HepG2 (cell line): Measurements from ENCODE around the gene RBM12. TPM values are rescaled to one million over a fixed set of nuclear protein-coding genes. Genes with fewer than 3 reads are reported as not detected.
A peak's percentile ranks its signal among the peaks of the same experiment; 100 is the strongest.

Experiments
- ATAC-seq: fragments of 200-7000 bp; cut with Tn5 transposase; 3 replicates; pipeline ENCODE4 v1.9.1; 2020; ENCODE audit warnings: mild to moderate bottlenecking, moderate library complexity
- BruUV-seq: library from RNA; stranded (reverse); fragments of 400-500 nt; replicated peaks from 2 replicates; lab custom pipeline; 2021; lab: Mats Ljungman, UMichigan
- CTCF ChIA-PET: fragments of 300-600 bp; formaldehyde crosslinking; extraction: SDS; loops from one replicate; lab custom pipeline; 2021; ENCODE audit warnings: low total read pairs, inconsistent platforms, low intra/inter-chr PET ratio; lab: Yijun Ruan, JAX
- POLR2A ChIA-PET: fragments of 350-600 bp; sonication (Branson Sonifier 250); formaldehyde crosslinking; loops from one replicate; lab custom pipeline; 2020; ENCODE audit warnings: antibody characterized with exemption, inconsistent platforms; lab: Yijun Ruan, JAX
- DNase-seq: peaks from one replicate; pipeline ENCODE4 v3.0.0-alpha.2; 2015; ENCODE audit warnings: low spot score
- FAIRE-seq: peaks from 3 replicates; lab custom pipeline; 2011; peaks lifted over from hg19 to GRCh38; lab: Jason Lieb, UNC
- H2AFZ ChIP-seq: one replicate; pipeline ENCODE4 v1.6.1; 2011; ENCODE audit warnings: low read length, inconsistent platforms
- H3K27ac ChIP-seq: fragments of 300-600 bp; 3 replicates; pipeline ENCODE4 v1.8.0; 2011; ENCODE audit warnings: mixed run types, mild to moderate bottlenecking, mixed read lengths, low read length, inconsistent platforms; ENCODE audit not compliant: insufficient read depth; ENCODE audit errors: extremely low read length
- H3K27me3 ChIP-seq, 2 experiments: fragments of 200-600 bp in 1 of 2; 2 replicates in 1 of 2; 3 replicates in 1 of 2; pipeline versions ENCODE4 v1.6.0 to v1.8.0; 2011; ENCODE audit warnings: low read length in 2 of 2, mild to moderate bottlenecking in 2 of 2, moderate library complexity in 2 of 2, inconsistent platforms in 1 of 2; ENCODE audit not compliant: insufficient read depth in 2 of 2, control insufficient read depth in 1 of 2
- H3K36me3 ChIP-seq, 2 experiments: fragments of 200-600 bp in 1 of 2; replicated peaks in 1 of 2; 2 replicates in 1 of 2; 3 replicates in 1 of 2; pipeline versions ENCODE4 v1.5.1 to v1.8.0; 2011; ENCODE audit warnings: low read length in 2 of 2, inconsistent platforms in 1 of 2; ENCODE audit not compliant: insufficient read depth in 2 of 2, control insufficient read depth in 1 of 2
- H3K4me1 ChIP-seq: 2 replicates; pipeline ENCODE4 v1.5.1; 2012; ENCODE audit warnings: low read length, inconsistent platforms; ENCODE audit not compliant: insufficient read depth
- H3K4me2 ChIP-seq: 2 replicates; pipeline ENCODE4 v1.6.0; 2011; ENCODE audit warnings: low read depth, low read length, inconsistent platforms
- H3K4me3 ChIP-seq, 3 experiments: fragments of 200-600 bp in 1 of 3; sonication (generic), shearing (Covaris generic) in 1 of 3; replicated peaks in 1 of 3; 2 replicates each; pipeline ENCODE4 v1.5.1; 2011 to 2016; ENCODE audit warnings: low read length in 3 of 3, inconsistent platforms in 2 of 3, low read depth in 2 of 3, mild to moderate bottlenecking in 2 of 3, control low read depth in 1 of 3, mixed read lengths in 1 of 3; ENCODE audit not compliant: insufficient read depth in 1 of 3
- H3K79me2 ChIP-seq: one replicate; pipeline ENCODE4 v1.6.1; 2011; ENCODE audit warnings: low read length, inconsistent platforms; ENCODE audit not compliant: insufficient read depth
- H3K9ac ChIP-seq: 2 replicates; pipeline ENCODE4 v1.6.0; 2011; ENCODE audit warnings: mild to moderate bottlenecking, low read depth, low read length, inconsistent platforms; ENCODE audit not compliant: insufficient read depth
- H3K9me3 ChIP-seq: 2 replicates; pipeline ENCODE4 v1.5.1; 2012; ENCODE audit warnings: mild to moderate bottlenecking, low read length
- H4K20me1 ChIP-seq: 2 replicates; pipeline ENCODE4 v1.6.0; 2011; ENCODE audit warnings: inconsistent platforms, mild to moderate bottlenecking, low read length, moderate library complexity; ENCODE audit not compliant: insufficient read depth
- HNRNPL ChIP-seq: fragments of 200-400 bp; formaldehyde crosslinking; IDR thresholded peaks from 2 replicates; pipeline ENCODE4 v1.6.1; 2017; ENCODE audit warnings: mild to moderate bottlenecking, low read depth, low read length
- POLR2A ChIP-seq, 2 experiments: IDR thresholded peaks; 2 replicates each; pipeline ENCODE4 v1.6.1; 2011; ENCODE audit warnings: low read depth in 2 of 2, low read length in 2 of 2, mild to moderate bottlenecking in 1 of 2, moderate library complexity in 1 of 2; ENCODE audit not compliant: insufficient read depth in 1 of 2
- RBM22 ChIP-seq: fragments of 200-400 bp; formaldehyde crosslinking; optimal IDR thresholded peaks from 2 replicates; pipeline ENCODE3; 2017; ENCODE audit warnings: mild to moderate bottlenecking, low read length, moderate library complexity
- SMARCC2 ChIP-seq: fragments of 450-650 bp; IDR thresholded peaks from 2 replicates; pipeline ENCODE4 v1.6.1; 2017; ENCODE audit warnings: antibody characterized with exemption, mild to moderate bottlenecking
- TEAD3 ChIP-seq: optimal IDR thresholded peaks from 2 replicates; pipeline ENCODE3; 2016; ENCODE audit warnings: borderline replicate concordance
- ZBTB38 ChIP-seq: sonication (generic); formaldehyde crosslinking; IDR thresholded peaks from 2 replicates; pipeline ENCODE4 v1.5.1; 2020; ENCODE audit warnings: mild to moderate bottlenecking, missing genetic modification reagents
- ZC3H4 ChIP-seq: sonication (generic); formaldehyde crosslinking; IDR thresholded peaks from 2 replicates; pipeline ENCODE4 v1.4.0; 2020; ENCODE audit warnings: missing genetic modification reagents, borderline replicate concordance
- ZNF614 ChIP-seq: IDR thresholded peaks from 2 replicates; pipeline ENCODE4 v1.6.1; 2018; ENCODE audit warnings: missing biosample characterization, missing genetic modification reagents, inconsistent platforms, borderline replicate concordance
- ZNF678 ChIP-seq: sonication (generic); formaldehyde crosslinking; IDR thresholded peaks from 2 replicates; pipeline ENCODE4 v1.4.0; 2020; ENCODE audit warnings: mild to moderate bottlenecking, missing genetic modification reagents
- WGBS: methylation state at CpG from one replicate; pipeline ENCODE4 v1.1.6; 2017; ENCODE audit warnings: low lambda C conversion rate; 5-methylcytosine and 5-hydroxymethylcytosine counted together
- in situ Hi-C: cut with HindIII; loops from 2 replicates; pipeline ENCODE4 v1.10.0; 2017; ENCODE audit warnings: low pct_unique_long_range_greater_than_20kb; ENCODE audit not compliant: extremely low pct_ligation_motif_present
- intact Hi-C: fragments of 100-400 bp; cut with micrococcal nuclease; formaldehyde crosslinking; loops from one replicate; pipeline ENCODE4 v1.10.0; 2022; ENCODE audit not compliant: unreplicated experiment
- polyA plus RNA-seq, 8 experiments: library from polyadenylated mRNA; depleted of rRNA in 3 of 8; stranded (reverse) in 7 of 8; unstranded in 1 of 8; fragments of >200 nt; fragmentation: Illumina TruSeq in 4 of 8; extraction: Trizol in 4 of 8; gene quantifications; 2 replicates each; pipeline versions ENCODE4 v1.2.1 to v1.2.3, GENCODE V29; 2011 to 2016; ENCODE audit warnings: low read depth in 4 of 8, missing spikeins in 1 of 8, mixed read lengths in 1 of 8; ENCODE audit not compliant: insufficient read depth in 1 of 8
- total RNA-seq, 5 experiments: library from RNA; depleted of rRNA; stranded (reverse); fragments of >200 nt; fragmentation: Illumina TruSeq; extraction: Trizol; gene quantifications; 2 replicates each; pipeline ENCODE4 v1.2.3, GENCODE V29; 2016; ENCODE audit warnings: low read depth in 1 of 5
- TF ChIP-seq, protein P1 (sequence below): sonication (generic); formaldehyde crosslinking; IDR thresholded peaks from 2 replicates; pipeline ENCODE4 v1.5.1; 2020; ENCODE audit warnings: missing genetic modification reagents, mild to moderate bottlenecking, borderline replicate concordance
- TF ChIP-seq, protein P2 (sequence below): sonication (generic); formaldehyde crosslinking; IDR thresholded peaks from 2 replicates; pipeline ENCODE4 v1.5.1; 2020; ENCODE audit warnings: mild to moderate bottlenecking, missing genetic modification reagents, moderate library complexity
- TF ChIP-seq, protein P3 (sequence below): sonication (generic); formaldehyde crosslinking; IDR thresholded peaks from 2 replicates; pipeline ENCODE4 v1.4.0; 2020; ENCODE audit warnings: missing genetic modification reagents

The RBM12 gene
- total and polyA plus RNA-seq, 2 of the 13 experiments (the other 11 are each of a cell fraction or from before 2014, with no cell fraction given), result 97.9 to 104 TPM

DNA sequence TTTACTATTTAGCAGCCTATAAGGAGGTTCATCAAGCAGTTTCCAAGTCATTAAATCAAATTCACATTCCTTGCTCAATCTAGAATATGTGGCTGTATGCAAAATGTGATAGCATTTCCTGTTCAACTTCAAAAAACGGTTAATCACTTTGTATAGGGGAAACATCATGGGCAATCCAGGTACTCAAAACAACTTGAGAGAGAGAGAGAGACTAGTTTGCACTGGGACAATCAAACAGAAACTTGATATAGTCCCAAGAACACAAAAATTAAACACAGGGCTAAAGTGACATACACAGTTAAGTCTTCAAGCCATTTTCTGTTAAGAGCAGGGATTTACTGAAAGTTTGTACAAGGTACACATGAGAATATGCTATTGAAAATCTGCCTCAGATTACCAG lies 7.4 kb downstream of the RBM12 start (continued):
- TF ChIP-seq, protein P1, sequence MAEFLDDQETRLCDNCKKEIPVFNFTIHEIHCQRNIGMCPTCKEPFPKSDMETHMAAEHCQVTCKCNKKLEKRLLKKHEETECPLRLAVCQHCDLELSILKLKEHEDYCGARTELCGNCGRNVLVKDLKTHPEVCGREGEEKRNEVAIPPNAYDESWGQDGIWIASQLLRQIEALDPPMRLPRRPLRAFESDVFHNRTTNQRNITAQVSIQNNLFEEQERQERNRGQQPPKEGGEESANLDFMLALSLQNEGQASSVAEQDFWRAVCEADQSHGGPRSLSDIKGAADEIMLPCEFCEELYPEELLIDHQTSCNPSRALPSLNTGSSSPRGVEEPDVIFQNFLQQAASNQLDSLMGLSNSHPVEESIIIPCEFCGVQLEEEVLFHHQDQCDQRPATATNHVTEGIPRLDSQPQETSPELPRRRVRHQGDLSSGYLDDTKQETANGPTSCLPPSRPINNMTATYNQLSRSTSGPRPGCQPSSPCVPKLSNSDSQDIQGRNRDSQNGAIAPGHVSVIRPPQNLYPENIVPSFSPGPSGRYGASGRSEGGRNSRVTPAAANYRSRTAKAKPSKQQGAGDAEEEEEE (CRISPR knock-in tag), result no peak
- no peak for TF ChIP-seq TEAD3 (CRISPR knock-in tag)
- no peak for TF ChIP-seq ZNF614 (CRISPR knock-in tag)
- no peak for TF ChIP-seq ZNF678 (CRISPR knock-in tag)
- TF ChIP-seq SMARCC2, result no peak

DNA sequence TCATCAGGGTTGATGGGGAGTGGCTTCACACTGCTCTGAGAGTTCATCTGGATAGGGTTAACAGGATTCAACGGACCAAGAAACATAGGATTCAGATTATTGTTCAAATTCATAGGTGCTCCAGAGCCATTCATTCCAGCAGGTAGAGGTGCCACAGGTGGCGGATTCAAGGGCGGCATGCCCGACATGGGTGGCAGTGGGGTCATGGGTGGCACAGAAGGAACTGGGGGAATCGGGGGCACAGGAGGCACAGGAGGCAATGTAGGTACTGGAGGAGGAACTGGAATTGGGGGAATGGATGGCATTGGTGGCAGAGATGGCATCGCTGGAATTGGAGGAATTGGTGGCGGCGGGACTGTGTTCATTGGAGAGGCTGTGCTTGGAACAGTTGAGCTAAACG lies 10.3 kb downstream of the RBM12 start:
- no TSS peak for BruUV-seq
- POLR2A ChIA-PET, result interaction anchor here (0.5 to 2.8 kb wide), 4 partner anchors 10 to 196 kb away, joined by 3 to 13 read pairs (median 6); partner anchors contain the start of genes CPNE1, RBM12 and RBM39
- FAIRE-seq (no peak), DNase-seq (no peak), ATAC-seq (no peak)
- Histone ChIP-seq H3K9me3 (no peaks in the 10 kb centered on the region), H3K36me3 (peaks cover 26 to 59% of the 10 kb centered on the region in 2 experiments), H3K4me1 (peaks cover 27% of the 10 kb centered on the region), H3K9ac (no peak overlapping the region), H3K27me3 (no peaks in the 10 kb centered on the region), H3K4me2 (no peak overlapping the region), H3K27ac (no peak overlapping the region), H3K79me2 (peaks cover 99% of the 10 kb centered on the region), H2AFZ (no peak overlapping the region), H3K4me3 (no peak overlapping the region), H4K20me1 (peaks cover 85% of the 10 kb centered on the region)
- TF ChIP-seq, protein P2, sequence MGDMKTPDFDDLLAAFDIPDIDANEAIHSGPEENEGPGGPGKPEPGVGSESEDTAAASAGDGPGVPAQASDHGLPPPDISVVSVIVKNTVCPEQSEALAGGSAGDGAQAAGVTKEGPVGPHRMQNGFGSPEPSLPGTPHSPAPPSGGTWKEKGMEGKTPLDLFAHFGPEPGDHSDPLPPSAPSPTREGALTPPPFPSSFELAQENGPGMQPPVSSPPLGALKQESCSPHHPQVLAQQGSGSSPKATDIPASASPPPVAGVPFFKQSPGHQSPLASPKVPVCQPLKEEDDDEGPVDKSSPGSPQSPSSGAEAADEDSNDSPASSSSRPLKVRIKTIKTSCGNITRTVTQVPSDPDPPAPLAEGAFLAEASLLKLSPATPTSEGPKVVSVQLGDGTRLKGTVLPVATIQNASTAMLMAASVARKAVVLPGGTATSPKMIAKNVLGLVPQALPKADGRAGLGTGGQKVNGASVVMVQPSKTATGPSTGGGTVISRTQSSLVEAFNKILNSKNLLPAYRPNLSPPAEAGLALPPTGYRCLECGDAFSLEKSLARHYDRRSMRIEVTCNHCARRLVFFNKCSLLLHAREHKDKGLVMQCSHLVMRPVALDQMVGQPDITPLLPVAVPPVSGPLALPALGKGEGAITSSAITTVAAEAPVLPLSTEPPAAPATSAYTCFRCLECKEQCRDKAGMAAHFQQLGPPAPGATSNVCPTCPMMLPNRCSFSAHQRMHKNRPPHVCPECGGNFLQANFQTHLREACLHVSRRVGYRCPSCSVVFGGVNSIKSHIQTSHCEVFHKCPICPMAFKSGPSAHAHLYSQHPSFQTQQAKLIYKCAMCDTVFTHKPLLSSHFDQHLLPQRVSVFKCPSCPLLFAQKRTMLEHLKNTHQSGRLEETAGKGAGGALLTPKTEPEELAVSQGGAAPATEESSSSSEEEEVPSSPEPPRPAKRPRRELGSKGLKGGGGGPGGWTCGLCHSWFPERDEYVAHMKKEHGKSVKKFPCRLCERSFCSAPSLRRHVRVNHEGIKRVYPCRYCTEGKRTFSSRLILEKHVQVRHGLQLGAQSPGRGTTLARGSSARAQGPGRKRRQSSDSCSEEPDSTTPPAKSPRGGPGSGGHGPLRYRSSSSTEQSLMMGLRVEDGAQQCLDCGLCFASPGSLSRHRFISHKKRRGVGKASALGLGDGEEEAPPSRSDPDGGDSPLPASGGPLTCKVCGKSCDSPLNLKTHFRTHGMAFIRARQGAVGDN, result peak; percentile 24; the same call in 1 of the 2 replicates
- 0 out of 2 replicates have a peak, but pooled peaks have one; percentile 53 for TF ChIP-seq HNRNPL
- peak in 1 of 2 experiments; percentile 9; a peak in 1 of 4 replicates for TF ChIP-seq POLR2A (IDR thresholded peaks at IDR 0.05; ENCODE audit: insufficient read depth in 1 of 2, low read depth in 2 of 2, low read length in 2 of 2)
- TF ChIP-seq ZC3H4 (CRISPR knock-in tag), result 0 out of 2 replicates have a peak, but pooled peaks have one; percentile 70
- TF ChIP-seq, protein P3, sequence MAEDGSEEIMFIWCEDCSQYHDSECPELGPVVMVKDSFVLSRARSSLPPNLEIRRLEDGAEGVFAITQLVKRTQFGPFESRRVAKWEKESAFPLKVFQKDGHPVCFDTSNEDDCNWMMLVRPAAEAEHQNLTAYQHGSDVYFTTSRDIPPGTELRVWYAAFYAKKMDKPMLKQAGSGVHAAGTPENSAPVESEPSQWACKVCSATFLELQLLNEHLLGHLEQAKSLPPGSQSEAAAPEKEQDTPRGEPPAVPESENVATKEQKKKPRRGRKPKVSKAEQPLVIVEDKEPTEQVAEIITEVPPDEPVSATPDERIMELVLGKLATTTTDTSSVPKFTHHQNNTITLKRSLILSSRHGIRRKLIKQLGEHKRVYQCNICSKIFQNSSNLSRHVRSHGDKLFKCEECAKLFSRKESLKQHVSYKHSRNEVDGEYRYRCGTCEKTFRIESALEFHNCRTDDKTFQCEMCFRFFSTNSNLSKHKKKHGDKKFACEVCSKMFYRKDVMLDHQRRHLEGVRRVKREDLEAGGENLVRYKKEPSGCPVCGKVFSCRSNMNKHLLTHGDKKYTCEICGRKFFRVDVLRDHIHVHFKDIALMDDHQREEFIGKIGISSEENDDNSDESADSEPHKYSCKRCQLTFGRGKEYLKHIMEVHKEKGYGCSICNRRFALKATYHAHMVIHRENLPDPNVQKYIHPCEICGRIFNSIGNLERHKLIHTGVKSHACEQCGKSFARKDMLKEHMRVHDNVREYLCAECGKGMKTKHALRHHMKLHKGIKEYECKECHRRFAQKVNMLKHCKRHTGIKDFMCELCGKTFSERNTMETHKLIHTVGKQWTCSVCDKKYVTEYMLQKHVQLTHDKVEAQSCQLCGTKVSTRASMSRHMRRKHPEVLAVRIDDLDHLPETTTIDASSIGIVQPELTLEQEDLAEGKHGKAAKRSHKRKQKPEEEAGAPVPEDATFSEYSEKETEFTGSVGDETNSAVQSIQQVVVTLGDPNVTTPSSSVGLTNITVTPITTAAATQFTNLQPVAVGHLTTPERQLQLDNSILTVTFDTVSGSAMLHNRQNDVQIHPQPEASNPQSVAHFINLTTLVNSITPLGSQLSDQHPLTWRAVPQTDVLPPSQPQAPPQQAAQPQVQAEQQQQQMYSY (CRISPR knock-in tag), result no peak
- 0 out of 2 replicates have a peak, but pooled peaks have one; percentile 8 for TF ChIP-seq ZBTB38
- TF ChIP-seq TEAD3 (CRISPR knock-in tag), result no peak
- TF ChIP-seq RBM22, result peak; percentile 3
- whole genome bisulfite sequencing, result 97% methylated on average over 9 of the region's 9 CpGs
- intact Hi-C loops (no loop called here), in situ Hi-C loops (no loop called here)
- CTCF ChIA-PET, result no interaction called here
